Tracheal epithelial cell (primary cell): ENCODE results near the gene RPS28. TPM values are rescaled to one million over a fixed set of nuclear protein-coding genes. Genes with fewer than 3 reads are reported as not detected.

Experiments
- total RNA-seq: library from RNA; depleted of rRNA; stranded (reverse); fragments of >200 nt; gene quantifications from 2 replicates; pipeline ENCODE4 v1.2.1, GENCODE V29; 2014

RPS28 gene
- 386 and 602 TPM in 2 replicates for total RNA-seq

DNA sequence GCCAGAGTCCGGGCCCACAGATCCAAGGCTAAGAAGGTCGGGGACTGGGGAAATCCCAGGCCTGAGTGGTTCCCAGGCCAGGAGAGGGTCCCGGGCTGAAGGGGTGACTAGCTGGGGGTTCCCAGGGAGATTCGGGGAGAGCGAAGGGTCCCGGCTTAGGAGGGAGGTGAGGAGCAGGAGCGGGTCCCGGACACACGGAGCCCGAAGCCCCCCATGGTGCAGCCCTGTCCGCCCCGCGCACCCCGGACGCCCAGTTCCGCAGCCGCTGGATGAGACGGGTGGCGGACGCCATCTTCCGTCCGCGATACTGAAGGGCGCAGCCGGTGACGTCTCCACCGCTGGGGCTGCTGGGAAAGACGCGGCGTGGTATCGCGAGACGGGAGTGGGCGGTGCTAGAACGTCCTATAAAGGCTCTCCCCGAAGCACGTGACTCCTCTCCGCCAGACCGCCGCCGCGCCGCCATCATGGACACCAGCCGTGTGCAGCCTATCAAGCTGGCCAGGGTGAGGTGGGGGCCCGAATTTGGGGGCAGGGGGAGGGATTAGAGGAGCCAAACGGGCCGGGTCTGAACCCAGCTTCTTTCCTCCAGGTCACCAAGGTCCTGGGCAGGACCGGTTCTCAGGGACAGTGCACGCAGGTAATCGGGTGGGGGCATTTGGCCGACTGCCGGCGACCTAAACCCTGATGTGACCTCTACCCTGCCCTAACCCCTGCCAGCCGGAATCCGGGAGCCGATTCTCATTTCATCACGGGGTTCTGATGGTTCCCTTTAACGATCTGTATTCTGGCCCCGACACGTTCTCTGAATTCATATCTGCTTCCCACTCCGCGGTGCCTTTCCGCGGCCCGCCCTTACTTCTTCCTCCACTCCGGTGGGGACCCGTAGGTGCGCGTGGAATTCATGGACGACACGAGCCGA lies at the start of gene RPS28, which contains the start of gene NDUFA7:
TSS of gene RPS28 (plus strand) at position 430 of the 919 bp plus-strand sequence. CDS start at position 465, 35 bp downstream.
TSS of gene NDUFA7 (minus strand) at position 309 of the 919 bp plus-strand sequence. CDS start at position 292, 17 bp downstream.

GRCh38 chr19:8307965-8308866 lies 13.1 kb upstream of the RPS28 start, which contains the start of gene CD320:
Gene CD320 (minus strand): TSS chr19:8308358. CDS start chr19:8308290, 68 bp downstream.

DNA sequence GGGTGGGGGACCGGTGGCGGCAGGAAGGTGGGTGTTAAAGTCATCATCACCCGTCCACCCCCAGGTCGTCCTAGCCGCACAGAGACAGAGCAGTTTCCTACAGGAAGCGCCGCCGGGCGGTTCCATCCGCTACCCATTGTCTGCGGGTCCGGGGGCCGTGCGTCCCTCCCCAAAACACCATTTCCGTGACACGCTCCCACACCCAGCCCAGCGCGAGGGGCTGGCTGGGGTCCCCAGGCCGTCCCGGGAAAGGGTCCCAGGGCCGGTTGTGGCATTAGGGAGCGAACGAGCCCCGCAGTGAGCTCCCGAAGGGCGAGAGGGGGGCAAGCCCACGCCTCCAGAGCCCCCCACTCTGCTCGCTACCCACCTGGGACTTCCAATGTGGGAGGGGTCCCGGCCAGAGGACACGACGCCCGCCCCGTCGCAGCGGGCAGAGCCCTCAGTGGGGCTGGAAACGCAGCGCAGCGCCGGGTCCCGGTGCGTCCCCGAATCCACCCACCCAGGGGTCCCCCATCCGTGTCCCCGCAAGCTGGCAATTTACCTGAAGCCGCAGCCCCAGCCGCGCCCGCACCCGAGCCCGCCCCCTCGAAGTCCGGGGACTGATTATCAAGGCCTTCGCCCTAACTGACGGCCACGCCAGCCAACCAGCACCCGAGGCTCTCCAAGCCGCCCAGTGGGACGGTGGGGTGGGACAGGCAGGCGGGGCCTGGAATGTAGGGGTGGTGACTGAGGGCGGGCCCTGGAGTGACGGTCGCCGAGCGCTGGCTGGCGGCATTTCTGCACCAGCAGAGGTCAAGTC lies 21.6 kb downstream of the RPS28 start, which contains the start of gene KANK3:
TSS of gene KANK3 (minus strand) at position 579 of the 799 bp plus-strand sequence. CDS start 5,434 bp downstream, outside the sequence.

GRCh38 chr19:8363803-8364771 lies 42.8 kb downstream of the RPS28 start, which contains the start of gene ANGPTL4:
Gene ANGPTL4 (plus strand): TSS chr19:8364155. CDS start chr19:8364322, 167 bp downstream.

Other genes starting within 250 kb of the RPS28 start
- gene FBN3, start 171.9 kb upstream of the RPS28 start, total RNA-seq = not detected in 2 replicates
- gene CERS4, start 112.1 kb upstream of the RPS28 start, total RNA-seq = 5.8 and 9.4 TPM in 2 replicates
- gene CD320, start 13.1 kb upstream of the RPS28 start, total RNA-seq = 14.5 and 28.2 TPM in 2 replicates
- 13.0 and 18.3 TPM in 2 replicates for gene NDUFA7, start 121 bp upstream of the RPS28 start, total RNA-seq
- gene KANK3, start 21.8 kb downstream of the RPS28 start, total RNA-seq = 1.1 and 1.4 TPM in 2 replicates
- gene ANGPTL4, start 42.7 kb downstream of the RPS28 start, total RNA-seq = 6.0 and 41.4 TPM in 2 replicates
- gene RAB11B, start 68.9 kb downstream of the RPS28 start, total RNA-seq = 23.9 and 28.4 TPM in 2 replicates
- 61.2 and 109 TPM in 2 replicates for gene MARCHF2, start 91.8 kb downstream of the RPS28 start, total RNA-seq
- gene HNRNPM, start 123.5 kb downstream of the RPS28 start, total RNA-seq = 39.8 and 53.7 TPM in 2 replicates
- not detected in 2 replicates for gene PRAM1, start 181.1 kb downstream of the RPS28 start, total RNA-seq
- 1.2 and 9.8 TPM in 2 replicates for gene ZNF414, start 192.7 kb downstream of the RPS28 start, total RNA-seq